Measurements from ENCODE around the gene PIK3CA. TPM values are rescaled to one million over a fixed set of nuclear protein-coding genes. Genes with fewer than 3 reads are reported as not detected.

The PIK3CA gene
- total and polyA plus RNA-seq, 4 experiments from 2014 or later, result 12.4 to 47.2 (median 33.7) TPM

- H3K9me3 ChIP-seq (ENCODE audit: control insufficient read depth in 1 of 2, low read length in 2 of 2), result no peaks in the 10 kb centered on the region
- Mint-ChIP-seq H3K27me3 (no peaks in the 10 kb centered on the region), H3K36me3 (peaks cover 0 to 5% of the 10 kb centered on the region in 2 donors), H3K4me1 (peaks cover 35 to 77% (median 56%) of the 10 kb centered on the region in 4 donors), H3K27ac (peak overlapping the region in 3 of 7 donors; percentile 2 to 65 (median 19)), H3K4me3 (no peak overlapping the region), H3K9me3 (no peaks in the 10 kb centered on the region)
- CTCF ChIA-PET (ENCODE audit: partially characterized antibody), result no interaction called here
- peaks cover 28% of the 10 kb centered on the region for H3K4me1 ChIP-seq (ENCODE audit: insufficient read depth, low read length)
- no peaks in the 10 kb centered on the region for H3K27me3 ChIP-seq (ENCODE audit: insufficient read depth, low read length)
- no peak overlapping the region for H3K4me3 ChIP-seq (ENCODE audit: low read length in 2 of 2)
- intact Hi-C loops (cut with micrococcal nuclease), result no loop called here
- POLR2A ChIA-PET (ENCODE audit: partially characterized antibody), result interaction anchor here (1.0 kb wide), 1 partner anchor 11 kb away, joined by 3 read pairs; no protein-coding TSS in a partner anchor
- H3K27ac ChIP-seq (ENCODE audit: low read depth, low read length), result no peak overlapping the region
- no peak for DNase-seq
- no peaks in the 10 kb centered on the region for H3K36me3 ChIP-seq (ENCODE audit: insufficient read depth, low read length)
Observed at GRCh38 chr3:179189759-179190158, 41.6 kb downstream of the PIK3CA start.

- no peak overlapping the region for H3K27ac ChIP-seq (ENCODE audit: low read depth, low read length)
- no peaks in the 10 kb centered on the region for H3K9me3 ChIP-seq (ENCODE audit: control insufficient read depth in 1 of 2, low read length in 2 of 2)
- Mint-ChIP-seq H3K27ac (no peak overlapping the region), H3K27me3 (no peaks in the 10 kb centered on the region), H3K9me3 (no peaks in the 10 kb centered on the region), H3K36me3 (peaks cover 0 to 5% of the 10 kb centered on the region in 2 donors), H3K4me3 (no peak overlapping the region), H3K4me1 (peaks cover 38 to 77% (median 56%) of the 10 kb centered on the region in 4 donors)
- no peaks in the 10 kb centered on the region for H3K27me3 ChIP-seq (ENCODE audit: insufficient read depth, low read length)
- DNase-seq, result no peak
- intact Hi-C loops (cut with micrococcal nuclease), result no loop called here
- no peaks in the 10 kb centered on the region for H3K36me3 ChIP-seq (ENCODE audit: insufficient read depth, low read length)
- H3K4me3 ChIP-seq (ENCODE audit: low read length in 2 of 2), result no peak overlapping the region
- ChIA-PET POLR2A (ENCODE audit: partially characterized antibody) (no interaction called here), CTCF (ENCODE audit: partially characterized antibody) (interaction anchor here (1.3 kb wide), 1 partner anchor 9 kb away, joined by 3 read pairs; no protein-coding TSS in a partner anchor)
- peaks cover 32% of the 10 kb centered on the region for H3K4me1 ChIP-seq (ENCODE audit: insufficient read depth, low read length)
Observed at GRCh38 chr3:179190581-179190980, 42.4 kb downstream of the PIK3CA start.

- Mint-ChIP-seq H3K36me3 (peaks cover 0 to 3% of the 10 kb centered on the region in 2 donors), H3K4me3 (no peak overlapping the region), H3K27me3 (no peaks in the 10 kb centered on the region), H3K9me3 (no peaks in the 10 kb centered on the region), H3K4me1 (peaks cover 49 to 80% (median 66%) of the 10 kb centered on the region in 4 donors), H3K27ac (peak overlapping the region in 2 of 7 donors; percentile 18 to 71)
- ChIA-PET CTCF (ENCODE audit: partially characterized antibody) (interaction anchor here (1.1 kb wide), 1 partner anchor 46 kb away, joined by 4 read pairs; no protein-coding TSS in a partner anchor), POLR2A (ENCODE audit: partially characterized antibody) (no interaction called here)
- intact Hi-C loops (cut with micrococcal nuclease), result no loop called here
- no peak for DNase-seq
- no peaks in the 10 kb centered on the region for H3K36me3 ChIP-seq (ENCODE audit: insufficient read depth, low read length)
- H3K27me3 ChIP-seq (ENCODE audit: insufficient read depth, low read length), result no peaks in the 10 kb centered on the region
- H3K4me1 ChIP-seq (ENCODE audit: insufficient read depth, low read length), result peaks cover 44% of the 10 kb centered on the region
- no peak overlapping the region for H3K27ac ChIP-seq (ENCODE audit: low read depth, low read length)
- H3K9me3 ChIP-seq (ENCODE audit: control insufficient read depth in 1 of 2, low read length in 2 of 2), result no peaks in the 10 kb centered on the region
- H3K4me3 ChIP-seq (ENCODE audit: low read length in 2 of 2), result no peak overlapping the region
Observed at GRCh38 chr3:179192542-179192941, 44.4 kb downstream of the PIK3CA start.

GRCh38 chr3:179194931-179195330 lies 46.8 kb downstream of the PIK3CA start:
- CTCF ChIA-PET (ENCODE audit: partially characterized antibody), result interaction anchor here (0.7 to 3.1 kb wide), 5 partner anchors 10 to 179 kb away, joined by 3 to 14 read pairs (median 3); partner anchors contain the start of gene PIK3CA
- Mint-ChIP-seq H3K4me1 (peaks cover 47 to 73% (median 63%) of the 10 kb centered on the region in 4 donors), H3K36me3 (peaks cover 0 to 4% of the 10 kb centered on the region in 2 donors), H3K4me3 (peak overlapping the region in 1 of 8 donors; percentile 24), H3K27ac (peak overlapping the region in 5 of 7 donors; percentile 48 to 77 (median 65)), H3K27me3 (no peaks in the 10 kb centered on the region), H3K9me3 (no peaks in the 10 kb centered on the region)
- no peak for DNase-seq
- H3K27me3 ChIP-seq (ENCODE audit: insufficient read depth, low read length), result no peaks in the 10 kb centered on the region
- H3K36me3 ChIP-seq (ENCODE audit: insufficient read depth, low read length), result peaks cover 4% of the 10 kb centered on the region
- H3K4me3 ChIP-seq (ENCODE audit: low read length in 2 of 2), result no peak overlapping the region
- intact Hi-C loops (cut with micrococcal nuclease), result loop anchor here (5.0 kb wide), 1 partner anchor 127 kb away; the partner anchor contains the start of gene ZNF639
- H3K9me3 ChIP-seq (ENCODE audit: control insufficient read depth in 1 of 2, low read length in 2 of 2), result no peaks in the 10 kb centered on the region
- peaks cover 41% of the 10 kb centered on the region for H3K4me1 ChIP-seq (ENCODE audit: insufficient read depth, low read length)
- no peak overlapping the region for H3K27ac ChIP-seq (ENCODE audit: low read depth, low read length)
- POLR2A ChIA-PET (ENCODE audit: partially characterized antibody), result interaction anchor here (0.8 to 3.1 kb wide), 2 partner anchors 12 to 46 kb away, joined by 3 to 21 read pairs; partner anchors contain the start of gene PIK3CA

- H3K27ac Mint-ChIP-seq, result peak overlapping the region in 5 of 7 donors; percentile 37 to 70 (median 56)
- H3K9me3 ChIP-seq (ENCODE audit: control insufficient read depth in 1 of 2, low read length in 2 of 2), result no peaks in the 10 kb centered on the region
- H3K4me3 Mint-ChIP-seq, result peak overlapping the region in 5 of 8 donors; percentile 17 to 73 (median 59)
- H3K9me3 Mint-ChIP-seq, result no peaks in the 10 kb centered on the region
- intact Hi-C loops (cut with micrococcal nuclease), result loop anchor here (1.0 to 5.0 kb wide), 3 partner anchors 13 to 126 kb away; partner anchors contain the start of gene ZNF639
- H3K4me1 ChIP-seq (ENCODE audit: insufficient read depth, low read length), result peaks cover 29% of the 10 kb centered on the region
- no peak overlapping the region for H3K4me3 ChIP-seq (ENCODE audit: low read length in 2 of 2)
- H3K27me3 Mint-ChIP-seq, result no peaks in the 10 kb centered on the region
- H3K27me3 ChIP-seq (ENCODE audit: insufficient read depth, low read length), result no peaks in the 10 kb centered on the region
- H3K4me1 Mint-ChIP-seq, result peaks cover 39 to 62% (median 52%) of the 10 kb centered on the region in 4 donors
- ChIA-PET CTCF (ENCODE audit: partially characterized antibody) (interaction anchor here (0.9 to 3.1 kb wide), 2 partner anchors 10 to 48 kb away, joined by 3 to 14 read pairs; partner anchors contain the start of gene PIK3CA), POLR2A (ENCODE audit: partially characterized antibody) (interaction anchor here (0.6 to 3.1 kb wide), 4 partner anchors 11 to 47 kb away, joined by 3 to 21 read pairs (median 3); partner anchors contain the start of gene PIK3CA)
- H3K36me3 ChIP-seq (ENCODE audit: insufficient read depth, low read length), result peaks cover 4% of the 10 kb centered on the region
- no peak overlapping the region for H3K27ac ChIP-seq (ENCODE audit: low read depth, low read length)
- peaks cover 7 to 10% of the 10 kb centered on the region in 2 donors for H3K36me3 Mint-ChIP-seq
- DNase-seq, result peak; percentile 48 to 69 (median 57)
Observed at GRCh38 chr3:179196098-179196497, 47.9 kb downstream of the PIK3CA start.

- no peak for DNase-seq
- CTCF ChIA-PET (ENCODE audit: partially characterized antibody), result interaction anchor here (3.1 kb wide), 1 partner anchor 49 kb away, joined by 14 read pairs; the partner anchor contains the start of gene PIK3CA
- H3K9me3 ChIP-seq (ENCODE audit: control insufficient read depth in 1 of 2, low read length in 2 of 2), result no peaks in the 10 kb centered on the region
- H3K27ac ChIP-seq (ENCODE audit: low read depth, low read length), result no peak overlapping the region
- Mint-ChIP-seq H3K27ac (peak overlapping the region; percentile 18 to 92 (median 65)), H3K27me3 (no peaks in the 10 kb centered on the region), H3K9me3 (no peaks in the 10 kb centered on the region), H3K36me3 (peaks cover 10 to 14% of the 10 kb centered on the region in 2 donors), H3K4me1 (peaks cover 38 to 60% (median 51%) of the 10 kb centered on the region in 4 donors), H3K4me3 (peak overlapping the region in 3 of 8 donors; percentile 39 to 47 (median 42))
- H3K4me3 ChIP-seq (ENCODE audit: low read length in 2 of 2), result no peak overlapping the region
- POLR2A ChIA-PET (ENCODE audit: partially characterized antibody), result interaction anchor here (3.1 kb wide), 1 partner anchor 48 kb away, joined by 21 read pairs; the partner anchor contains the start of gene PIK3CA
- H3K4me1 ChIP-seq (ENCODE audit: insufficient read depth, low read length), result peaks cover 28% of the 10 kb centered on the region
- peaks cover 4% of the 10 kb centered on the region for H3K36me3 ChIP-seq (ENCODE audit: insufficient read depth, low read length)
- intact Hi-C loops (cut with micrococcal nuclease), result loop anchor here (1.0 to 5.0 kb wide), 3 partner anchors 14 to 126 kb away; partner anchors contain the start of gene ZNF639
- H3K27me3 ChIP-seq (ENCODE audit: insufficient read depth, low read length), result no peaks in the 10 kb centered on the region
Observed at GRCh38 chr3:179196700-179197099, 48.5 kb downstream of the PIK3CA start.

GRCh38 chr3:179200790-179201189 lies 52.6 kb downstream of the PIK3CA start:
- Histone ChIP-seq H3K36me3 (ENCODE audit: insufficient read depth, low read length) (peaks cover 15% of the 10 kb centered on the region), H3K27ac (ENCODE audit: low read depth, low read length) (no peak overlapping the region), H3K27me3 (ENCODE audit: insufficient read depth, low read length) (no peaks in the 10 kb centered on the region), H3K9me3 (ENCODE audit: control insufficient read depth in 1 of 2, low read length in 2 of 2) (no peaks in the 10 kb centered on the region), H3K4me1 (ENCODE audit: insufficient read depth, low read length) (peaks cover 11% of the 10 kb centered on the region), H3K4me3 (ENCODE audit: low read length in 2 of 2) (no peak overlapping the region)
- Mint-ChIP-seq H3K27me3 (no peaks in the 10 kb centered on the region), H3K27ac (no peak overlapping the region), H3K36me3 (peaks cover 20 to 39% of the 10 kb centered on the region in 2 donors), H3K9me3 (no peaks in the 10 kb centered on the region), H3K4me3 (no peak overlapping the region), H3K4me1 (peaks cover 17 to 27% (median 22%) of the 10 kb centered on the region in 4 donors)
- intact Hi-C loops (cut with micrococcal nuclease), result no loop called here
- ChIA-PET POLR2A (ENCODE audit: partially characterized antibody) (interaction anchor here (1.9 kb wide), 1 partner anchor 52 kb away, joined by 5 read pairs; the partner anchor contains the start of gene PIK3CA), CTCF (ENCODE audit: partially characterized antibody) (no interaction called here)
- DNase-seq, result no peak

Measured in CD4-positive, alpha-beta memory T cell (primary cell).